ENCODE data around the gene WBP1L. TPM values are rescaled to one million over a fixed set of nuclear protein-coding genes. Genes with fewer than 3 reads are reported as not detected.
"Not testable (repeated sequence)": the region's sequence is repeated elsewhere in the genome, so short reads cannot be mapped to it uniquely, and the experiment has no call there.

Gene WBP1L
- 100 to 1,000 TPM; 136 to 168 TPM for total RNA-seq

GRCh38 chr10:102743588-102744373 lies at the start of gene WBP1L:
Gene WBP1L (plus strand): TSS chr10:102743948. CDS start chr10:102744054, 106 bp downstream.
- peak within 1 kb of the TSS; percentile 79 to 90 for H3K27ac ChIP-seq
- no peaks in the 10 kb centered on the region for H3K27me3 ChIP-seq (replicated peaks; ENCODE audit: insufficient read depth)
- DNase-seq (ENCODE audit: low spot score), result peak; percentile 99
- intact Hi-C loops (cut with DNase I), result loop anchor here (2.0 to 5.0 kb wide), 2 partner anchors 29 to 59 kb away; partner anchors contain the start of genes ARL3 and SFXN2
- no peaks in the 10 kb centered on the region for H3K4me1 ChIP-seq (replicated peaks)
- no peaks in the 10 kb centered on the region for H3K9me3 ChIP-seq
- no peaks in the 10 kb centered on the region for H3K36me3 ChIP-seq
- peak; percentile 92 for TF ChIP-seq POLR2A (IDR thresholded peaks at IDR 0.05)
- no peak for TF ChIP-seq CTCF (IDR thresholded peaks at IDR 0.05)
- TF ChIP-seq POLR2AphosphoS5 (IDR thresholded peaks at IDR 0.05), result peak; percentile 99
- under 1% methylated on average over 37 of the region's 37 CpGs for WGBS
- peak within 1 kb of the TSS; percentile 74 to 95 for H3K4me3 ChIP-seq

- H3K36me3 ChIP-seq; intact Hi-C loops (cut with DNase I): not testable (repeated sequence)
These were observed 48.3 kb upstream of the WBP1L start for GRCh38 chr10:102695401-102695800.

GRCh38 chr10:102696736-102697135 lies 47.0 kb upstream of the WBP1L start:
- Histone ChIP-seq H3K9me3 (no peaks in the 10 kb centered on the region), H3K36me3 (peaks cover 3 to 7% of the 10 kb centered on the region in 2 donors), H3K4me1 (replicated peaks) (no peaks in the 10 kb centered on the region), H3K27ac (no peak overlapping the region), H3K27me3 (replicated peaks; ENCODE audit: insufficient read depth) (no peaks in the 10 kb centered on the region), H3K4me3 (no peak overlapping the region)
- DNase-seq (ENCODE audit: low spot score), result no peak
- TF ChIP-seq POLR2AphosphoS5 (IDR thresholded peaks at IDR 0.05) (no peak), CTCF (IDR thresholded peaks at IDR 0.05) (no peak), POLR2A (IDR thresholded peaks at IDR 0.05) (no peak)
- 92% methylated on average over 3 of the region's 3 CpGs for WGBS
- intact Hi-C loops (cut with DNase I), result no loop called here

More at GRCh38 chr10:102695401-102695800, 48.3 kb upstream of the WBP1L start:
- not testable (repeated sequence) for H3K9me3 ChIP-seq; H3K4me3 ChIP-seq; H3K4me1 ChIP-seq (replicated peaks); DNase-seq (ENCODE audit: low spot score); H3K27ac ChIP-seq; H3K27me3 ChIP-seq (replicated peaks; ENCODE audit: insufficient read depth)
- 94% methylated on average over 10 of the region's 10 CpGs for WGBS

GRCh38 chr10:102698894-102699293 lies 44.9 kb upstream of the WBP1L start:
- WGBS, result 91% methylated on average over 2 of the region's 2 CpGs
- Histone ChIP-seq H3K36me3 (peaks cover 3 to 7% of the 10 kb centered on the region in 2 donors), H3K4me3 (no peak overlapping the region), H3K27me3 (replicated peaks; ENCODE audit: insufficient read depth) (no peaks in the 10 kb centered on the region), H3K4me1 (replicated peaks) (no peaks in the 10 kb centered on the region), H3K27ac (no peak overlapping the region), H3K9me3 (no peaks in the 10 kb centered on the region)
- no peak for DNase-seq (ENCODE audit: low spot score)
- intact Hi-C loops (cut with DNase I), result no loop called here
- TF ChIP-seq POLR2AphosphoS5 (IDR thresholded peaks at IDR 0.05) (no peak), POLR2A (IDR thresholded peaks at IDR 0.05) (no peak), CTCF (IDR thresholded peaks at IDR 0.05) (no peak)

- no peaks in the 10 kb centered on the region for H3K27me3 ChIP-seq (replicated peaks; ENCODE audit: insufficient read depth)
- intact Hi-C loops (cut with DNase I), result no loop called here
- 89% methylated on average over 3 of the region's 3 CpGs for WGBS
- no peak for DNase-seq (ENCODE audit: low spot score)
- no peaks in the 10 kb centered on the region for H3K9me3 ChIP-seq
- peaks cover 3 to 7% of the 10 kb centered on the region in 2 donors for H3K36me3 ChIP-seq
- no peak overlapping the region for H3K4me3 ChIP-seq
- no peaks in the 10 kb centered on the region for H3K4me1 ChIP-seq (replicated peaks)
- TF ChIP-seq POLR2A (IDR thresholded peaks at IDR 0.05), result no peak
- no peak overlapping the region for H3K27ac ChIP-seq
These were observed 42.5 kb upstream of the WBP1L start for GRCh38 chr10:102701272-102701671.

- no peaks in the 10 kb centered on the region for H3K27me3 ChIP-seq (replicated peaks; ENCODE audit: insufficient read depth)
- no peaks in the 10 kb centered on the region for H3K9me3 ChIP-seq
- no peak for DNase-seq (ENCODE audit: low spot score)
- no peaks in the 10 kb centered on the region for H3K4me1 ChIP-seq (replicated peaks)
- H3K27ac ChIP-seq, result no peak overlapping the region
- 94% methylated on average over 3 of the region's 3 CpGs for WGBS
- peaks cover 3 to 7% of the 10 kb centered on the region in 2 donors for H3K36me3 ChIP-seq
- intact Hi-C loops (cut with DNase I), result no loop called here
- no peak for TF ChIP-seq CTCF (IDR thresholded peaks at IDR 0.05)
- no peak for TF ChIP-seq POLR2A (IDR thresholded peaks at IDR 0.05)
- no peak for TF ChIP-seq POLR2AphosphoS5 (IDR thresholded peaks at IDR 0.05)
- H3K4me3 ChIP-seq, result no peak overlapping the region
These were observed 42.0 kb upstream of the WBP1L start for GRCh38 chr10:102701796-102702195.
